Naive thymus-derived CD4-positive, alpha-beta T cell (primary cell): Measurements from ENCODE around the gene PDE5A. TPM values are rescaled to one million over a fixed set of nuclear protein-coding genes. Genes with fewer than 3 reads are reported as not detected.

ENCODE experiments used
- ATAC-seq: fragments of 150-1000 bp; cut with Tn5 transposase; 2 replicates; pipeline ENCODE4 v1.10.0; 2021; ENCODE audit warnings: mild to moderate bottlenecking, moderate library complexity
- CTCF ChIA-PET: fragments of 350-600 bp; sonication (Branson Sonifier 250); formaldehyde crosslinking; loops from one replicate; lab custom pipeline; 2021; ENCODE audit warnings: antibody characterized with exemption; lab: Charles Lee
- POLR2A ChIA-PET: fragments of 350-600 bp; sonication (Branson Sonifier 250); formaldehyde crosslinking; loops from one replicate; lab custom pipeline; 2021; ENCODE audit warnings: antibody characterized with exemption, inconsistent platforms; lab: Charles Lee
- DNase-seq, 9 donors: peaks; one replicate each; pipeline versions ENCODE4 v3.0.0 to v3.0.0-alpha.2; 2020 to 2022; ENCODE audit warnings: mixed read lengths in 1 of 9
- H3K27ac ChIP-seq: one replicate; pipeline ENCODE4 v1.7.0; 2013; ENCODE audit warnings: mild to moderate bottlenecking, low read depth, low read length, moderate library complexity
- H3K27me3 ChIP-seq, 2 donors: one replicate each; pipeline ENCODE4 v1.7.0; 2013; ENCODE audit warnings: low read length in 2 of 2, mild to moderate bottlenecking in 2 of 2, moderate library complexity in 2 of 2; ENCODE audit not compliant: control insufficient read depth in 2 of 2, insufficient read depth in 2 of 2
- H3K36me3 ChIP-seq, 3 experiments: 1 replicate in 2 of 3; 2 replicates in 1 of 3; pipeline ENCODE4 v1.7.0; 2013; ENCODE audit warnings: low read length in 3 of 3, mild to moderate bottlenecking in 3 of 3, moderate library complexity in 1 of 3; ENCODE audit not compliant: insufficient read depth in 3 of 3, control insufficient read depth in 2 of 3
- H3K4me1 ChIP-seq, 2 donors: one replicate each; pipeline ENCODE4 v1.7.0; 2013; ENCODE audit warnings: low read length in 2 of 2, mild to moderate bottlenecking in 2 of 2, moderate library complexity in 1 of 2; ENCODE audit not compliant: control insufficient read depth in 2 of 2, insufficient read depth in 2 of 2
- H3K4me3 ChIP-seq: 2 replicates; pipeline ENCODE4 v1.7.0; 2013; ENCODE audit warnings: mild to moderate bottlenecking, low read length
- H3K9me3 ChIP-seq, 3 experiments: 1 replicate in 2 of 3; 2 replicates in 1 of 3; pipeline ENCODE4 v1.7.0; 2013; ENCODE audit warnings: low read length in 3 of 3; ENCODE audit not compliant: control insufficient read depth in 2 of 3
- H3K27ac Mint-ChIP-seq, 9 donors: one replicate each; pipeline ENCODE4 v1.8.0; 2020 to 2022; ENCODE audit warnings: mixed read lengths in 9 of 9, mild to moderate bottlenecking in 8 of 9, moderate library complexity in 5 of 9, inconsistent platforms in 2 of 9
- H3K27me3 Mint-ChIP-seq, 5 donors: one replicate each; pipeline ENCODE4 v1.8.0; 2021 to 2022; ENCODE audit warnings: mixed read lengths in 5 of 5, mild to moderate bottlenecking in 1 of 5
- H3K36me3 Mint-ChIP-seq, 5 donors: one replicate each; pipeline ENCODE4 v1.8.0; 2020 to 2022; ENCODE audit warnings: mixed read lengths in 5 of 5, mild to moderate bottlenecking in 3 of 5, inconsistent platforms in 1 of 5
- H3K4me1 Mint-ChIP-seq, 7 donors: one replicate each; pipeline ENCODE4 v1.8.0; 2020 to 2022; ENCODE audit warnings: mixed read lengths in 7 of 7, mild to moderate bottlenecking in 3 of 7, inconsistent platforms in 1 of 7
- H3K4me3 Mint-ChIP-seq, 10 donors: one replicate each; pipeline ENCODE4 v1.8.0; 2020 to 2022; ENCODE audit warnings: mild to moderate bottlenecking in 10 of 10, mixed read lengths in 10 of 10, moderate library complexity in 6 of 10, inconsistent platforms in 2 of 10
- H3K9me3 Mint-ChIP-seq, 11 donors: one replicate each; pipeline ENCODE4 v1.8.0; 2020 to 2022; ENCODE audit warnings: mixed read lengths in 11 of 11, mild to moderate bottlenecking in 4 of 11, inconsistent platforms in 1 of 11, moderate library complexity in 1 of 11
- intact Hi-C, 2 donors: fragments of 100-400 bp; cut with micrococcal nuclease; formaldehyde crosslinking; loops; one replicate each; pipeline ENCODE4 v1.15.1; 2023
- polyA plus RNA-seq, 2 donors: library from polyadenylated mRNA; unstranded; fragments of 300-500 nt; fragmentation: Illumina TruSeq; gene quantifications; one replicate each; pipeline ENCODE4 v1.2.3, GENCODE V29; 2021
- total RNA-seq, 6 experiments: library from RNA in 5 of 6; stranded (reverse) in 5 of 6; gene quantifications; 1 replicate in 5 of 6; 2 replicates in 1 of 6; pipeline ENCODE4 v1.2.3 and lab custom pipeline; 2021 to 2026

PDE5A gene
- total and polyA plus RNA-seq, 7 experiments from 2014 or later = 0.21 to 2.6 (median 0.65) TPM

DNA sequence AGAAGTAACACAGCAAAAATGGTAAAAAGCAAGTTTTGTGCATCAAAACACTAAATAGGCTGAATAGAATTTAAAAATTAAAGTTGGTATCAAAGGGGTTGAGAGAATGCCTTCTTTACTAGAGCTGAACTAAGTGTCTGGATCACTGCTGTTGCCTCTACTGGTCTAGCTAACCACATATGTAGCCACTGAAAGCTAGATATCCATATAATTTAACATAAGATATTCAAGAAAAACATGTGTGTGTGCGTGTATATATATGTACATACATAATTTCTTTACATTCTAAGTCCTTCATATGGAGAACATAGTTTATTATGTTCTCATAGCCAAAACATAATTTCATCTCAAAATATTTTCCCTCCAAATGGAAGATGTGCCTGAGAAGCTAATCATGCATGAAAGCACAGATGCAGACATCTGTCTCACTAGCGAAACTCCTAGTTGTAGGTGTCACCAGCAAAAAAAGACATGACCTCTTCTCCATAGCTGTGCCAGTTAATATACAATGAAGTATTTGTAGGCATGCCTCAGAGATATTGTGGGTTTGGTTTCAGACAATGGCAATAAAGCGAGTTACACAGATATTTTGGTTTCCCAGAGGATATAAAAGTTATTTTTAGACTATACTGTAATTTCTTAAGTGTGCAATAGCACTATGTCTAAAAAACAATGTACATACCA lies 47.3 kb downstream of the PDE5A start:
- intact Hi-C loops = no loop called here
- H3K36me3 ChIP-seq = no peaks in the 10 kb centered on the region
- POLR2A ChIA-PET = no interaction called here
- Mint-ChIP-seq H3K36me3 (peaks cover 0 to 3% (median 0%) of the 10 kb centered on the region in 5 donors), H3K4me3 (no peak overlapping the region), H3K4me1 (no peaks in the 10 kb centered on the region), H3K27ac (no peak overlapping the region), H3K27me3 (peaks cover 0 to 6% (median 0%) of the 10 kb centered on the region in 5 donors), H3K9me3 (peaks cover 0 to 27% (median 5%) of the 10 kb centered on the region in 11 donors)
- no peaks in the 10 kb centered on the region for H3K27me3 ChIP-seq
- ATAC-seq (no peak), DNase-seq (no peak)
- no peak overlapping the region for H3K4me3 ChIP-seq
- CTCF ChIA-PET = no interaction called here
- no peaks in the 10 kb centered on the region for H3K9me3 ChIP-seq
- H3K27ac ChIP-seq = no peak overlapping the region
- no peaks in the 10 kb centered on the region for H3K4me1 ChIP-seq

DNA sequence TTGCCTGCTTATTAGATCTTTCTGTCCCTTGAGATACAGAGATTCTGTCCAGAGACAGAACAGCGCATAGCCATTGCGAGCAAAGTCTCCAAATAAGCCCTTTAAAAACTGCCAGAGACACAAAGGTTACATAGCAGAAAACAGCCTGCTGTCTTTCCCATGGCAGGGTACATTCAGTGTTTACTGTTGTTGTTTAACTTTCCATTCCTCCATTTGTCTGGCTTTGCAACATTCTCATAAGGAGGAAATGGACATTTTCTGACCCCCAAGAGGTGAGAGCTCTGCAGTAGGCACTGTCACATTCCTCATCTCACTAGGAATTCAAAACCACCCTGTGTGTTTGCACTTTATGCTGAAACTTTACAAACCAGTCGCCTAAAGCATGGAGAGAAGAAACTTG lies 48.3 kb downstream of the PDE5A start:
- Mint-ChIP-seq H3K36me3 (peaks cover 0 to 3% (median 0%) of the 10 kb centered on the region in 5 donors), H3K4me3 (no peak overlapping the region), H3K27me3 (peaks cover 0 to 6% (median 0%) of the 10 kb centered on the region in 5 donors), H3K27ac (no peak overlapping the region), H3K4me1 (no peaks in the 10 kb centered on the region), H3K9me3 (peaks cover 0 to 30% (median 5%) of the 10 kb centered on the region in 11 donors)
- CTCF ChIA-PET = no interaction called here
- Histone ChIP-seq H3K27ac (no peak overlapping the region), H3K4me3 (no peak overlapping the region), H3K36me3 (no peaks in the 10 kb centered on the region), H3K27me3 (no peaks in the 10 kb centered on the region), H3K4me1 (no peaks in the 10 kb centered on the region), H3K9me3 (no peaks in the 10 kb centered on the region)
- intact Hi-C loops = no loop called here
- DNase-seq = no peak
- no peak for ATAC-seq
- POLR2A ChIA-PET = no interaction called here

DNA sequence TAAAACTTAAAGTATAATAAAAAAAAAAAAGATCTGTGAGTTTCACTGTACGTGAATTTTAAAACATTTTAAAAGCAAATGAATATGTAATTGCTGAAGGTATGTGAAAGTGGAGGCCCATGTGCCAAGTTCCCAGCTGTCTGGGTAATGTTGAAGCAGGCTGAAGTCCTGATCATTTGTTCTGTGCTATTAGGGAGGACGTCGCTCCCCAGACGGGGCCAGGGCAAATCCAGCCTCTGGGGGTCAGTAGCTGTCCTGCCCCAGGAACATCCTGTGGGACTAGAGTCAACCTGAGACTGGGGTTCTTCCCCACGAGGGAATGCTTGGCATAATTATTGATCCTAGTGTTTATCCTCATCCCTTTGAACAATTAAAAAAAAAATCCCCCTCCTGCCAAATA lies 48.8 kb downstream of the PDE5A start:
- peaks cover 0 to 34% (median 7%) of the 10 kb centered on the region in 11 donors for H3K9me3 Mint-ChIP-seq
- no peak overlapping the region for H3K4me3 Mint-ChIP-seq
- H3K27me3 Mint-ChIP-seq = peaks cover 0 to 6% (median 1%) of the 10 kb centered on the region in 5 donors
- no peak overlapping the region for H3K27ac ChIP-seq
- no peaks in the 10 kb centered on the region for H3K4me1 ChIP-seq
- no peaks in the 10 kb centered on the region for H3K27me3 ChIP-seq
- H3K36me3 Mint-ChIP-seq = peaks cover 0 to 3% (median 0%) of the 10 kb centered on the region in 5 donors
- no peak overlapping the region for H3K27ac Mint-ChIP-seq
- no peak for DNase-seq
- ChIA-PET POLR2A (no interaction called here), CTCF (no interaction called here)
- no peak overlapping the region for H3K4me3 ChIP-seq
- intact Hi-C loops = no loop called here
- H3K4me1 Mint-ChIP-seq = no peaks in the 10 kb centered on the region
- H3K9me3 ChIP-seq = no peaks in the 10 kb centered on the region
- no peaks in the 10 kb centered on the region for H3K36me3 ChIP-seq
- no peak for ATAC-seq

DNA sequence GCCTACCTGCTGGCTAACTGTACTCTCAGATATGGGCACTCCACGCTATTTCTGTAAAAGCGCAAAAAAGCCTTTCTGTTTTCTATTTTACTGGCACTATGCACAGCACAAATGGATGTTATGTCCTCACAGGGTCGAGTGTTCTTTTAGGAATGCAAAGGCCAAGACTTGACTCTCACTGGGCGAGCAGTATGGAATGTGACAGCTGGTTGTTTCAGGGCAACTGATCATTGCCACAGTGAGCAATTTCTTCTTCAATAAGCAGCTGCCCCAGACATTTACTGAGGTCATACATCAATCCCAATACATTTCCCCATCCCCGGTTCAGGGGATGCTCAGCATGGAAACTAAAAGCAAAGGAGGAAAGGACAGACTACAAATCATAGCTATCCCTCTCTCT lies 58.2 kb downstream of the PDE5A start:
- H3K36me3 ChIP-seq = no peaks in the 10 kb centered on the region
- H3K27me3 ChIP-seq = no peaks in the 10 kb centered on the region

DNA sequence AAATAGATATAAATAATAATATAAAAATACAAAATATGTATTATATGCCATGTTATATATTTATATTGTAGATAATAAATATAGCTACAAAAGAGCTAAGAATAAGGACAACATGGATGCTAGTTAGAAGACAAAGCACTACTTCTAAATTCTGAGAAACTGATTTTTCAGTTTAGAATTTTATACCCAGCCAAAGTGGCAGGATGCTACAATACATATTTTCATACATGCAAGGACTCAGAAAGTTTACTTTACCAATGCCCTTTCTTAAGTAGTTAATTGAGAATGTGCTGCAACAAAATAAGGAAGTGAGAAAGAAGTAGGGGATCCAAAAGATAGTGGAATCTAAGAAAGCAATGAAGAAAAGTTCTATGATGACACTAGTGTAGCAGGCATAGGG lies 64.5 kb downstream of the PDE5A start:
- Histone ChIP-seq H3K4me1 (no peaks in the 10 kb centered on the region), H3K27me3 (no peaks in the 10 kb centered on the region), H3K9me3 (peaks cover 0 to 4% (median 0%) of the 10 kb centered on the region in 3 experiments), H3K36me3 (no peaks in the 10 kb centered on the region), H3K4me3 (no peak overlapping the region), H3K27ac (no peak overlapping the region)
- H3K27ac Mint-ChIP-seq = no peak overlapping the region
- H3K9me3 Mint-ChIP-seq = peaks cover 5 to 29% (median 13%) of the 10 kb centered on the region in 11 donors
- no peak overlapping the region for H3K4me3 Mint-ChIP-seq
- no peak for ATAC-seq
- DNase-seq = no peak
- POLR2A ChIA-PET = no interaction called here
- intact Hi-C loops = no loop called here
- H3K4me1 Mint-ChIP-seq = no peaks in the 10 kb centered on the region
- CTCF ChIA-PET = no interaction called here
- H3K36me3 Mint-ChIP-seq = peaks cover 0 to 15% (median 6%) of the 10 kb centered on the region in 5 donors
- H3K27me3 Mint-ChIP-seq = no peaks in the 10 kb centered on the region

More for the DNA sequence above, 58.2 kb downstream of the PDE5A start:
- POLR2A ChIA-PET = no interaction called here
- Mint-ChIP-seq H3K9me3 (peaks cover 4 to 30% (median 7%) of the 10 kb centered on the region in 11 donors), H3K4me1 (no peaks in the 10 kb centered on the region), H3K27ac (no peak overlapping the region), H3K4me3 (no peak overlapping the region), H3K36me3 (peaks cover 1 to 16% (median 5%) of the 10 kb centered on the region in 5 donors), H3K27me3 (peaks cover 0 to 20% (median 7%) of the 10 kb centered on the region in 5 donors)
- Histone ChIP-seq H3K27ac (no peak overlapping the region), H3K9me3 (no peaks in the 10 kb centered on the region), H3K4me1 (no peaks in the 10 kb centered on the region), H3K4me3 (no peak overlapping the region)
- ATAC-seq (no peak), DNase-seq (no peak)
- CTCF ChIA-PET = no interaction called here
- intact Hi-C loops = no loop called here

DNA sequence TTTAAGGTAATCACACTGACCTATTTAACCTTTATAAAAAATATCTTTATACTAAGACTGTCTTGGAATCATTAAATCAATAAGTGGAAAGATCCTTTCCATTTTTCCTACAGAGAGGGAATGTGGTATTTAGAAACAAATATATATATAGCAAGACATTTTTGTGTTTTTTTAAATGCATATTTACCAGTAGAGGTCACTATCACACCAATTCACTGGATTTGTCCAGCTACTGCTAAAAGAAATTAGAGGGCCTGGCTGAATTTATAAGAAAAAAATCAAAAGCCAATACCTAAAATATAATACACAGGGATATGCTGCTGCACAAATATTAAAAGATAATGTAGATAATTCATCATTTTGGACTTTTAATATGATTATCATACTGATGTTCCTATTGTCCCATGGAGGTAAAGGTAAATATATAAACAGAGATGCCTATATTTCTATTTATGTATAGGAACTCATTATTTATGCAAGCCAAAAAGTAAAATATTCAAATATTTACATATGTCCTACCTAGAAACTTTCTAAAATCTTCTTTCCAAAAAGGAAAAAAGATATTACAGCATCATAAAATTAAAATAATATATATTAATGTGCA lies 69.5 kb downstream of the PDE5A start:
- no peak for ATAC-seq
- CTCF ChIA-PET = no interaction called here
- Histone ChIP-seq H3K4me3 (no peak overlapping the region), H3K9me3 (peaks cover 0 to under 1% (median 0%) of the 10 kb centered on the region in 3 experiments), H3K36me3 (no peaks in the 10 kb centered on the region), H3K27me3 (no peaks in the 10 kb centered on the region), H3K4me1 (no peaks in the 10 kb centered on the region), H3K27ac (no peak overlapping the region)
- no peak overlapping the region for H3K27ac Mint-ChIP-seq
- no peaks in the 10 kb centered on the region for H3K27me3 Mint-ChIP-seq
- POLR2A ChIA-PET = no interaction called here
- DNase-seq = no peak
- peaks cover 0 to 7% (median 3%) of the 10 kb centered on the region in 5 donors for H3K36me3 Mint-ChIP-seq
- H3K9me3 Mint-ChIP-seq = peaks cover under 1 to 18% (median 8%) of the 10 kb centered on the region in 11 donors
- no peaks in the 10 kb centered on the region for H3K4me1 Mint-ChIP-seq
- intact Hi-C loops = loop anchor here (1.0 to 5.0 kb wide), 4 partner anchors 68 to 491 kb away; partner anchors contain the start of gene PDE5A (in 1 of the 2)
- H3K4me3 Mint-ChIP-seq = no peak overlapping the region
